CD4-positive, alpha-beta T cell treated with Interleukin-21 for 1 hour (primary cell): ENCODE measurements around the gene SETMAR.
"Not testable (repeated sequence)": the region's sequence is repeated elsewhere in the genome, so short reads cannot be mapped to it uniquely, and the experiment has no call there.

ENCODE experiments used
- DNase-seq: peaks from one replicate; pipeline ENCODE4 v3.0.0-alpha.2; 2020

SETMAR gene

GRCh38 chr3:4303187-4304123 lies at the start of gene SETMAR:
TSS of gene SETMAR (plus strand) at chr3:4303369. CDS start at chr3:4303371, 2 bp downstream.
- peak; percentile 84 for DNase-seq

DNA sequence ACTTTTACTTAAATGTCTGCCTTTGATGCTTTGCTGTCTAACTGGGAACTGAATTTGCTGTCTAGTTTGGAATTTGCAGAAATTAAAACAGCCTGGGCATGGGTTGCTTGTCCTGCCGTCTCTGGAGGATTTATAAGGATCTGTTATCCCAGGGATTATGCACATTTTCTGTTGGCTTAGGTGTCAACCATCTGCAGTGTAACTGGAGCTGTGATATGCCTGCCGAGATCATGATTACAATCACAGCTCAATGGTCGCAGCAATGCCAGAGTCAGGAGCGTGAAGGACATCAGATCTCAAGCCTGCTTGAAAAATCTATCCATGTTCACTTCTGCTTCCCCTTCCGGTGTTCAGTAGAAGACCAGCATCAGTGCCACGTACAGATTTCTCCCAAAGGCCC lies 41.8 kb upstream of the SETMAR start:
- DNase-seq = no peak

GRCh38 chr3:4264040-4264439 lies 39.1 kb upstream of the SETMAR start:
- no peak for DNase-seq

- peak; percentile 7 for DNase-seq
Measured at GRCh38 chr3:4270720-4271119, 32.4 kb upstream of the SETMAR start.

DNA sequence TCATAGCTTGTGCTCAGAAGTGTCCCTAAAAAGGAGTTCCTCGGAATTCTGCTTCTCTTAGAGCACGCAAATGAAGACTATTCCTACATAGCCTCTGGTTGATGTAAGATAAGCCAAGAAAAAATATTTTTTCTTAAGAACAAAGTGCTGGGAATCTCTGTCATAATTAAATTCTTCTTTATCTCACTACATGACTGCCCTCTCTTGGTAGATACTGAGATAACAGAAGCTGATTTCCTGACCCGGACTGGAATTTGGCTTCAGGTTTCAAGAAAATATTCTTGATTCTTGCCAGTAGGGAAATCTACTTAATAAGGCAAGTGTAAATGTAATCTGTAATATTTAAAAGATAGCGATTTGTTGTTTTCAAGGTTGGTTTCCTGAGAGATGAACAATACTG lies 31.3 kb upstream of the SETMAR start:
- DNase-seq = peak; percentile 19

- DNase-seq = no peak
Measured at GRCh38 chr3:4279516-4280105, 23.6 kb upstream of the SETMAR start.

- DNase-seq = no peak
Measured at GRCh38 chr3:4281991-4282390, 21.2 kb upstream of the SETMAR start.

DNA sequence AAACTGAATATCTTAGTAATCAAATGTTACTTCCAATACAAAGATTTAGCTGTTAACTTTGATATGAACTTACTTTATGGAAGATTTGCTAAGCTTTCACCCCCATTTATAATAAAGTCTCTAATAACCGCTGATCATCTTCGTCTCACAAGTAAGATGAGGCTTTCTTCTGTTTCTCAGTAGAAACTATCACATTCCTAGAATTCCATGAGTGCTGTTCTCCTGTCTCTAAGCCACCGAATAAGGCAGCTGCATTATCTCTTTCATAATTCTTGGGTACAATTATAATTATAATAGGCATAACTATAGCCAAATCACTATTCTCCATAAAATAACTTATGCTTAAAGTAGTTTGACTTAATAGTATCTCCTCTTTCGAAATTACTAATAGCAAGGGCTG lies 18.3 kb upstream of the SETMAR start:
- DNase-seq = no peak

DNA sequence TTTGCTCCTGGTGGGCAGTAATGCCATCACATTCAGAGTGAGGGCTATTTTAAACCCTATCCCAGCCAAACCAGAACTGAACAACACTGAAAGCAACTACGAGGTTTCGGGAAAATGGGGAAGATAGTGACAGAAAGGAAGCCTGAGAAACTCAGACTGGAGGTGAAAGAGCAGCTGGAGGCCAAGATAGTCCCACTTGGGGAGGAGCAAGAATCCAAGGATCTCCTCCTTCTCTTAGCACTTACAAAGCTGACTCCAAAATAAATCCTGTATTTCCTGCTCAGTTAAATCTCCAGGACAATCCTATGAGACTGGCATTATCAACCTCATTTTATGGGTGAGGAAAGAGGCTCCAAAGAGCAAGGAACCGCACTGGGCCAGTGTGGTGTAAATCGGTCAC lies 14.1 kb upstream of the SETMAR start:
- no peak for DNase-seq

GRCh38 chr3:4290272-4290893 lies 12.8 kb upstream of the SETMAR start:
- DNase-seq = peak; percentile 53

DNA sequence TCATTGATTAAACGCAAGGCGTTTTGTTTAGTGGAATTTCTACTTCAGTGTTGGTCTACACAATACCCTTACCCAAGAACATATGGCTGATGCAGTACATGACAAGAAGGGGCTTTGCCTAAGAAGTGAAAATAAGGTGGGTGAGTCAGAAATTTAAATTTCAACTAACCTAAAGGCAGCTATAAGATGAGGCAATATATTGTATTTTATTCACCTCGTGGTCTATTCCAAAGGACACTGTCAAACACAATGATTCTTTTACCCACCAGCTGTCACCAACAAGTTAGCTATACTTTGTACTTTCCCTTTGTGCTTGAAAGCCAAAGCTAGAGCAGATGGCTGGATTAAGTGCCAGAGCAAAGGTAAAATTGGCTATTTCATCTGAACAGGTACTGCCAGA lies 10.9 kb upstream of the SETMAR start:
- no peak for DNase-seq

DNA sequence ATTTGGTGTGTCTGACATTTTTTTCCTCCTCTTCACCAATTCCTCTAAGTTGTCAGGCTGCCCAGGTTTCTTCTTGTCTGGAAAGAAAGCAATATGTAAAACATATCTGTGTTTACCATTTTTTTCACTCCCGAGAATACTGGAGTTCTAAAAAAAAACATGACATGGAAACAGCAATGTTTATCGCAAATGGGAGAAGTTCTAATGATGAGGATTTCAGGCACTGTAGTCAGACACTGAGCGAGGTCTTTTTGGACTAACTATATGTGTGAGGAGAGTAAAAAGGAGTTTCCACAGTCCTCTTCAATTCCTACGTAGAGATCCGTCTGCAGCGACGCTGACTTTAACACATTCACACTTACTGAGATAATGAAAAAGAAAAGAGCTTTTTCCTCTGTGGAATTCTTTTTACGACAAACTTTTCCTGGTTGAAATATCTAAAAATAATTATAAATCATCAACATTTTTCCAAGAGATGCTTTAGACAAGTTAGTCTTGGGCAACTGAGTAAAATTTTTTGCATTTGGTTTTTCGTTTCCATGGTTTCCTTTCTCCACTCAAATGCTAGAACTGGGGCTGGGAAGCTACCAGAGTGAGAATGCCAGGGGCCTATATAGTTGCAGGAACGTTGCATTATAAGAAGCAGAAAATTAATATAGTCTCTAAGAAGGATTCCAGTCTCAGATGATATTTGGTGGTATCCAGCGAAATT lies 8.4 kb upstream of the SETMAR start:
- no peak for DNase-seq

DNA sequence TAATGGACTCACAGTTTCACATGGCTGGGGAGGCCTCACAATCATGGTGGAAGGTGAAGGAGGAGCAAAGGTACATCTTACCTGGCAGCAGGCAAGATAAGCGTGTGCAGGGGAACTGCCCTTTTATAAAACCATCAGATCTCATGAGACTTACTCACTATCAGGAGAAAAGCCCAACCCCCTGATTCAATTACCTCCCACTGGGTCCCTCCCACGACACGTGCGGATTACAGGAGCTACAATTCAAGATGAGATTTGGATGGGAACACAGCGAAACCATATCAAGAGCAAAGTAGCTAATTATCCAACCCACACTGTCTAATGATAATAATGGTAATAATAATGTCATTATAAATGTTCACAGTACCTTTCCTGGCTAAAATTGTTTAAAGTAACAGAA lies 6.7 kb upstream of the SETMAR start:
- DNase-seq = not testable (repeated sequence)

- DNase-seq = no peak
Measured at GRCh38 chr3:4297486-4297885, 5.7 kb upstream of the SETMAR start.

DNA sequence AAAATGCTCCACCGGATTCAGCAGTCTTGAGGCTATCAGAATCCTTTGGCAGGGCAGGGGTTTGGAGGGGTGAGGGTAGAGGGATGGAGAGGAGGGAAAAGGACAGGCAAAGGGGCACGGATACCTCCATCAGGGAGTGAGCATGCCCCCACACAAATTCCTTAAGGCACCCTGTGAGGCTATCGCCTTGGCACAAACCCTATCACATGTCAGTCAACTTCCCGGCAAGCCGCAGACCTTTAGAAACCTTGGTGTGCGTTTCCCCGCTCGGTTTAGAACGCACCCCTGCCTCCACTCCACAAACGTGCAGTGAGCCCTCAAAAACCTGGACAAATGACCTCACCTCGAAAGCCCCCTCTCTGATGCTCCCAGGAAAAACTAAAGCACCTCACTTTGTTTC lies 422 bp upstream of the SETMAR start:
- DNase-seq = no peak

DNA sequence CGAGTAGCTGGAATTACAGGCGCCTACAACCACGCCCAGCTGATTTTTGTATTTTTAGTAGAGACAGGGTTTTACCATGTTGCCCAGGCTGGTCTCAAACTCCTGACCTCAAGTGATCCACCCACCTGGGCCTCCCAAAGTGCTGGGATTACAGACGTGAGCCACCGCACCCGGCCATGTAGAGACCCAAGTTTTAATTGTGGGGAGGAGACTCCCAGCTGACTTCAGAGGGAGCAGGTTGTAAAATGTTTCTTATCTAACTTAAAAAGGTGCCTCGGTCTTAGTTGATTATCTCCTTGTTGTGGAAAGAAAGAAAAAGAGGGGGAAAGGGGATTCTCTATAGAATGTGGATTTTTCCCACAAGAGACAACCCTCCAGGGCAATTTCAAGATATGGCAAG lies 2.0 kb downstream of the SETMAR start:
- DNase-seq = not testable (repeated sequence)

DNA sequence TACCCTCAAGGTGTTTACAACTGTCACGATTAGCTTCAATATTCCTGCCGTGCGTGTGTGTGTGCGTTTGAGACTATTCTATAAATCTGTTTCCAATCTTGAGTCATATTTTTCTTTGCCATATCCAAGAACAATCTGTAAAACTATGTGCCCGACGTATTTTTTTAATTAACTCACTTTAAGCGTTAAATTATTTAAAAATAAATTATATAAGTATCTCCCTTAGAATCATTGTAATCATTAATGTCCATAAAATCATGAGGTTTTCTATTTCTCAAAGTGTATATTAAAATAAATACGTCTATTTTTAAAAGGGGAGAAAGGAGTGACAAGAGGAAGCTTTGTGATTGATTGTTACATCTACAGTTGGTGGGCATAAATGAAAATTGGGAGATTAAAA lies 2.9 kb downstream of the SETMAR start:
- DNase-seq = no peak

GRCh38 chr3:4306860-4307259 lies 3.7 kb downstream of the SETMAR start:
- no peak for DNase-seq

GRCh38 chr3:4309491-4310128 lies 6.4 kb downstream of the SETMAR start:
- no peak for DNase-seq

DNA sequence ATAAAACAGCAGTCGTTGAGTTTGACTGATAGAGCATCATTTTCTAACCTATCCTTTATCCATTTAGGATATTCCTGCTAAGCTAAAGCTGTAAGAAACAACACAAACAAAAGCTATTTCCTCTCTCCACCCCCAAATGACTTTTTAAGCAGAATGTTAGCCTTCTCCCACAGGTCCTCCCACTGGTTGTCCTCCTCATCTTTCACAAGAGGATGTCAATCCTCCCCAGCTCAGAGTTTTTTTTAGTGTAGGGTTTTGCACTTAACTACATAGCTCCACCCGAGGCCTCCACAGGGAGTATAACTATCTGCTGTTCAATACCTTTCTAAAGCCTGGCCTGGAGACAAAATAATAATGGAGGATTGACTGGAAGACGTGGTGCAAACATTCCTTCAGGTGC lies 7.8 kb downstream of the SETMAR start:
- no peak for DNase-seq

GRCh38 chr3:4311496-4311895 lies 8.3 kb downstream of the SETMAR start:
- DNase-seq = no peak

DNA sequence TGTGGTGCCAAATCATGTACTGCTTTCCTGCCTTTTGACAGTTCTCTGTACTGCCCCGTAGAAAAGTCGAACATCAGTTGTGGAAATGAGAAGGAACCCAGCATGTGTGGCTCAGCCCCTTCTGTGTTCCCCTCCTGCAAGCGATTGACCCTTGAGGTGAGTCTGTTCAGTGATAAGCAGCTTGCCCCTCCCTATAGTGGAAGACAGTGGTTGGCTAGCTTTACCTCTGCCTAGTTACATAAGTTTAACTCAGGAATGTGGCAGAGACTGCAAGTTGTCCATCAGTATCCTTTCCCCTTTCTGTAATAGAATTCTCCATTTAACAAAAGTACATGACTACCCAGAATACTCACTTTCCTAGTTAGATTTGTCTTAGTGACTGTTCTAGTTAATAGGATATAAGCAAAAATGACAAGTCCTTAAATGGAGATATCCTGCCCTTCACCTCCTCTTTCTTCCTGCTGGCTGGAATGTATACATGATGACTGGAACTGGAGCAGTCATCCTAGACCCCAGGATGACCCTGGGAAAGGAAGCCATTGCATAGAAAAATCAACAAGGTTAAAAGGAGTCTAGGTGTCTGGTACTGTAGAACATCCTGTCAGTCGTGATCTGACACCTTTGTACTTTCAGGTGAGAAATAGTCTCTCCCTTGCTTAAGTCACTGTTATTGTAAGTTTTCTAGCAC lies 10.6 kb downstream of the SETMAR start:
- no peak for DNase-seq
